Endothelial cell of hepatic sinusoid (primary cell): Measurements from ENCODE around the gene ELMO1.

Experiments
- in situ Hi-C: cut with HindIII; loops from 2 replicates; pipeline ENCODE4 v1.10.0; 2017; ENCODE audit warnings: low sequenced_read_pairs

ELMO1 gene

DNA sequence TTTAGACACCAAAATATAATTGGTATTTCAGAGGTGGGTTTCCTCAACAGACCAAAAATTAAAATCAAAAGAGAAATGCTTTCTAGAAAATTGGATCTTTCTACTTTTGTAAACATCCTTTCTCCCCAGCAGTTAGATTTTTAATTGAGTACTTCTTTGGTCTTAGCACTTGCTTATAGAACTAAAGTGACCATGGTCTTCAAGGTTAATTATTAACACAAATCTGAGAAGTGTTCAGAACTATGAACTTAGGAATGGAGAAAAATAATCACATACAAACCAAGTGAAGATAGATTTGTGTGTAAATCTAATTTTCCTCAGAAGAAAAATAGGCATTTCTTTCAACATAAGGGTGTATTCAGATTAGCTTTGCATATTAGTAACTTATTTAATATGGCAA lies 355.4 kb downstream of the ELMO1 start:
- in situ Hi-C loops: no loop called here

DNA sequence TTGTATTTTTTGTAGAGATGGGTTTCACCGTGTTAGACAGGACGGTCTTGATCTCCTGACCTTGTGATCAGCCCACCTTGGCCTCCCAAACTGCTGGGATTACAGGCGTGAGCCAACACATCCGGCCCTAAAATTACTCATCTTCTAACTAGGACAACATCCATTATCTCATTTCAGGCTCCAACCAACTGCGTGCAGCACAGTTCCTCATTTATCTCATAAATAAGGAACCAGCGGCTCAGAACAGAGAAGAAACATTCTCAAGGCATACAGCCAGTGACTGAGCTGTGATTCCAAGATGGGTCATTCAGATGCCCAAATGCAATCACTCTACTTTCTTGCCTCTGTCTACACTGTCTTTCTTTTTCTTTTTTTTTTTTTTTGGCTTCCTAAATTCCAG lies 356.1 kb downstream of the ELMO1 start:
- in situ Hi-C loops: no loop called here

DNA sequence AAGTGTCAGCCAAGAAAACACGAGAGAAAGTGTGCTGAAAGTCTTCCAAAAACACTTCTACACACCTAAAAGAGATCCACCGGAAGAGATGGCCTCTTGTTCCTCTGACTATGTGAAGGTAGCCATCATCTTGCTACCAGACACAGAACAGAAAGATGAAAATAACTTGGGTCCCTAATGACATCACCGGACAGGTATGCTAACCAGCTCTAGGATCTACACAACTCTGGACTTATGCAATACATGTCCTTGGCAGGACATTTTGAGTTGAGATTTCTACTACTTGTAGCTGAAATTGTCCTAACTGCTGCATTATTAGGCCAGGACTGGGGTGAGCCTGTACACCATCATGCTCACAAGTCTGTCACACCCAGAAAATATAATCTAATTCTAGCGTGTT lies 358.7 kb downstream of the ELMO1 start:
- in situ Hi-C loops: no loop called here

DNA sequence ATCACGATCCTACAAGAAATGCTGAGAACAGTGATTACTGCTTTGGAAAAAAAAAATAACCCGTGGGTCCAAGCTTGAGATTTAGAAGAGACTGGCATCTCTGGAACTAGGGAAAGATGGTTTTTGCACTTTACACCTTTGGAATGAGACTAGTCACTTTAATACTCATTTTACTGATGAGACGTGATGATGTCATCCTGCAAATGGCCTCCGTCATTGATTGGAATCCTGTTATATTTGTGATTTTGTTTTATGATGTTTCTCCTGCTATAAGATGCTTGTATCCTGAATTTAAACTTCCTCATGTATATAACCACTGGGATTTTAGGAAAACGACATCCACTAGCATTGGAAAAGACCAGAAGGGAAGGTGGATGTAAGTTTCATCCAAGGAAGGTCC lies 363.1 kb downstream of the ELMO1 start:
- in situ Hi-C loops: no loop called here

DNA sequence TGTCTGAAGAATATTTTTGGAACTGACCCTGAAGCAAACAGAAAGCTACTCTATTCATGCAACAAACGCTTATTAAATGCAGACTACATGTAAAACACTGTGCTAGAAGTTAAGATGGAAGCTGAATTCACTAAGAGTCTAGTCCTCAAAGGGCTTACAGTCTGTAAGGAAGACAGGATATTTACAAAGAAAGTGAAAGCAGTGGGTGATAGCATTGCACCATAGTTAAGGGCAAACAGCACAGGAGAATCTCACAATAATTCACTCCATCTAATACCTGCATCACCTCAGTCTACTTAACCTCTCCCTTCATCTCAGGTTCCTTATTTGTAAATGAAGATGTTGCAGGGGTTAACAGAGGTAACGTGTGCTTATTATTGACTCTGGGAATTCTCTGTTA lies 364.4 kb downstream of the ELMO1 start:
- in situ Hi-C loops: no loop called here

DNA sequence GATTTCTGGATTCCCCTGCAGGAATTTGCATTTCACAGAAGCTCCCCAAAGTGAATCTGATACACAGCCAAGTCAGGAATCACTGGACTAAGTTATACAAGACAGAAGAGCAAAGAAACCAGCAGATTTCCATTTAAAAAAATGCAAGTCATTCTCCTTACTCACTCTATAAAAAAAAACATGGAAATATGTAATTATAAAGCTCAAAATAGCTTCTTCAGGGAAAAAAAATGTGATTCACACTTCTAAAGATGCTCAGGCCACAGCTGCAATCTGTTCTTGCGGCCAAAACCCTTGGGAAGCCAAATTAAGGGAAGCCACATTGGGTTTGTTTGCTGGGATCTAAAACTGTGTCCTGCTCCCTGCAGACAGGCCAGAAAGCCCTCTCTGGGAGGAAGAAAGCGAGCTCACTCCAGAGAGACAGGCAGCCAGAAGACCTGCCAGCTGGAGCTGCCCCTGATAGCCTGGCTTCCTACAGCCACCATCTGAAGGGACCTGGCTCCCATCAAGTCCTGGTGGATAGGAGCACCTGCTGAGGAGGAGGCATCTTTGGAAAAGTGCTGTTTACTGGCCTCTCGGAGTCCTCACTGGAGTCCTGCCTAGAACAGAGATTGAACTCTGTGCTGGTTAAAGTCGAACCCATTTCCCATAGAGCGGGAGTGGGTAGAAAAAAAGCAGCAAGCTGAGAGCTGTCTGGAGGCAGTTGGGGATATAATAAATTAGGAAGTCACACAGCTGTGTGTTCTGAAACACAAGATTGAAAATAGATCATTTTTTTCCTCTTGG lies 365.2 kb downstream of the ELMO1 start:
- in situ Hi-C loops: no loop called here

DNA sequence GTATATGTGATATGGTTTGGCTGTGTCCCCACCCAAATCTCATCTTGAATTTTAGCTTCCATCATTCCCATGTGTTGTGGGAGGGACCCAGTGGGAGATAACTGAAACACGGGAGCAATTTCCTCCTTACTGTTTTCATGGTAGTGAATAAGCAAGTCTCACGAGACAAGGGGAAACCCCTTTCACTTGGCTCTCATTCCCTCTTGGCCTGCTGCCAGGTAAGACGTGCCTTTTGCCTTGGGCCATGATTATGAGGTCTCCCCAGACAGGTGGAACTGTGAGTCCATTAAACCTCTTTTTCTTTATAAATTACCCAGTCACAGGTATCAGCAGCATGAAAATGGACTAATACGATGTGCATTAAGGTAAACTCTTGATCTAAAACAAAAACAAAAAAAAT lies 367.2 kb downstream of the ELMO1 start:
- in situ Hi-C loops: no loop called here

DNA sequence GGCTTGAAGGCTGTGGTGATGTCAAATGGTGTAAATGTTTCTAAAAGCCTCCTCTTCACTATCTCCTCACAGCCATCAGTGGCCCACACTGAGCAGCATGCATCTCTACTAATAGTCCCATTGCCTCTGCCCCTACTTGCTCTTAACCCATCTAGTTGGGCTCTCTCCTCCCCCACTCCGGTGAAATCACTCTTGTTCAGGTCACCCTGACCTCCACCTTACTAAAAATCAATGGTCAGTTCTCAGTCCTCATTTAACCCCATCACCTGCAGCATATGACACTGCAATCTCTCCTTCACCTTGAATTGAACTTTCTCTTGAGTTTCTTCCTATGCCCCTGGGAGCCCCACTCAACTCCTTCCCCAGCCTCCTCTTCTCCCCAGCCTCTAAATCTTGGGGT lies 369.2 kb downstream of the ELMO1 start:
- in situ Hi-C loops: no loop called here

DNA sequence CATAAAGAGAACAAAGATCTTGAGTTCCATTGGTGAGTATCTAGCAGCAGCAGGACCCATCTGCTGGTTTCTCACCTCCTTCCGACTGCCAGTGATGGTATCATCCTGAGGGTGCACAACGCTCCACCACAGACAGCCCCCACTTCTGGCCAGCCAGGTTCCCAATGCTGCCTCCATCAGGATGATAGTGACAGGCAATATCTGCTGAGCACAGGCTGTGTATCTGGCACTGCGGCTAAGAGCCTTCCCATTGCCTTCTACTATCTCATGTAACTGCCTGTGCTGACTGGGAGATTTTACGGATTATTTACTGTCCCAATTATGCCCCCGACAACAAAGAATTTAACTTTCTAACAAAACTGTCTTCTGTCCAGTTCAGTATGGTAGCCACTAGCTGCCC lies 372.0 kb downstream of the ELMO1 start:
- in situ Hi-C loops: no loop called here

DNA sequence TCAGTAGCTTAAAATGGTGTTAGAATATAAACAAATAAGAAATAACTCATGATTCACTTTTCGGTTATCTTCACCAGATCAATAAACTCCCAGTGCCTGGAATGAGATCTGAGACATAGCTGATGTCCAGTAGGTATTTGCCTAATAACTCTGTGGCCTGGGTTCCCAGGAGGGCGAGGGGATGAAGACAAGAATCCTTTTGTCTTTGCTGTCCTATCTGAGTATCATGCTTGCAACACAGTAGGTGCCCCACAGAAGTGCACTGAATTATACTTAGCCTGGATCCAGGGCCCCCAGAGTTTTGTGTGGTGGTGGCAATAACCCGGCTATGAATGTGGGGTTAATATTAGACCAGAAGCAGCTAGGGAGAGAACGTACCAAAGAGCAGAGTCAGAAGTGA lies 374.3 kb downstream of the ELMO1 start:
- in situ Hi-C loops: no loop called here

DNA sequence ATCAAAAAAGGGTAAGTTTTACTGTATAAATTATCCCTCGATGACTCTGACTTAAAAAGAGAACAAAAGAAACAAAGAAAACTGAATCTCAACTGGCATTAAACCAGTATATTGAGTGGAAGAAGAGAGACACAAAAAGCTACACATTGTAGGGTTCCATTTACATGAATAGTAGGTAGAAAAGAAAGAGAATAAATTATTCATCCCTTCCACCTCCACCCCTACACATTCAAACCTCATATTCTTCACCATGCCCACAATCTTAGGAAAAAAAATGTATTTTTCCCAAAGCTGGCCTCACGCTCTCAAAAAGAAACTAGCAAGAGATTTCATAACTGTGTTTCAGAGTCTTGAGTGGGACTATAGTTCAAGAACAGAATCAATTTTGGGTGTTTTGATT lies 377.5 kb downstream of the ELMO1 start:
- in situ Hi-C loops: no loop called here

DNA sequence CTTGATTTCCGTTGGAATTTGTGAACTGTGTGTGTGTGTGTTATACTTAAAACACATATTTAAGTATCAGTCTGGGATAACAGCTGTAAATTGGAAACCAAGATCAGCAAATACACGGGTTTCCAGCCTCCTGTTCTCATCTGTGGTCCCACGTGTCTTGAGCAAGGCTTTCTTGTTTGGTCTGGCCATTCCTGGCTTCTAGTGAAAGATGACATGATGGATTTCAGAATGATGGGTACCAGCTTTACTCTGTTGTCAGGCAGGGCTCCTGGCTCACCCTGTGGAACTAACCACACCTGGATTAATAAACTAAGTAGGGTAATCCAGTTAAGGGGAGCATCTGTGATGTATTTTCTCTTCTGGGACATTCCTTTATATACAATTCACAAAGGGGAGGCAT lies 378.2 kb downstream of the ELMO1 start:
- in situ Hi-C loops: no loop called here

DNA sequence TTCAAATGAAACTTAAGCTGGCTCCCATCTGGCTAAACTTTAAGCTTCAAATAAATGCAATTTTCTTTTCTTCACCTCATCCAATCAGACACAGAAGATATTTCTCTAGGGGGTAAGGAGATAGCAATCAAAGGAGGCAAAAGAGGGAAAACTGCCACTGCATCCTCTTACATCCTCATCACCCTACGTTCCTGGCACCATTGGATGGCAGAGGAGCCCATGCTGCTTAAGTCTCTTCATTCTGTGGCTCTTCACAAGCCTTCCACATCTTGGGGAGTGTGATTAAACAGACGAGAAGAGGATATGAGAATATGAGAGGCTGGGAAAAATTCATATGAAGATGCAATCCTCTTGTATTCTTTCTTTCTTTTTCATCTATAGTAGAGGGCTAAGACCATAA lies 378.6 kb downstream of the ELMO1 start:
- in situ Hi-C loops: no loop called here

DNA sequence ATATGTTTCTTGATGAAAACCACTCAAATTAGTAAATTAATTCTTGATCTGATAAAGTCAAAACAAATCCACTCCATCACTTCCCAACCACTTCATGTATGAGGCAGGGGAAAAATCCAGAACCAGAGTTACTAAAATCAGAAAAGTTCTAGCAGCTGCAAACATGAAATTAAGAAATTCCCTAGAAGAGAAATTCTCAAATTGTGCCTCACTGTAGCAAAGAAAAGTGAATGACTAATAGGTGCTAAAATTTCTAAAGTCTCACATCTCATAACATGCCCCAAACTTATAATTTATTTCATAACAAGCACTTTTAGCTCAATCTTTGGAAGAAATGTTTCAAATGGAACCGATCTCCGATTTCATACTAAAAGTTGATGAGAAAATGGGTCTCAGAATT lies 379.3 kb downstream of the ELMO1 start:
- in situ Hi-C loops: no loop called here

DNA sequence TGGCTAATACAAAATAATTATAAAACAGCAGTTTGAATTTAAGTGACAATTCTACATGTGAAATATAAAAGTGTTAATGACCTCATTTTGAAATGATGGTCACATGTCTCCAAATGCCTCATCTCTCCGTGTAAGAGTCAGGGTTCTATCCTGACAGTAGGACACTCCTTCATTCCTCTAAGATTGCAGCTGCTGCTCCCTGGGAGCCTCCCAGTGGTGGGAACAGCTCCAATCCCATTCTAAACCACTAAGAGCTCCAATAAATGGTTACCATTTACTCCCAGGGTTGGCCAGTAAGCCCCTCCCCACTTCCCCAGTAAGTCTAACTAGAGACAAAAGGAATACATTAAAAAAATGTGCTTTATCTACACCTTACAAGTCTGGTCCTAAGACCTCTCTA lies 379.8 kb downstream of the ELMO1 start:
- in situ Hi-C loops: no loop called here

DNA sequence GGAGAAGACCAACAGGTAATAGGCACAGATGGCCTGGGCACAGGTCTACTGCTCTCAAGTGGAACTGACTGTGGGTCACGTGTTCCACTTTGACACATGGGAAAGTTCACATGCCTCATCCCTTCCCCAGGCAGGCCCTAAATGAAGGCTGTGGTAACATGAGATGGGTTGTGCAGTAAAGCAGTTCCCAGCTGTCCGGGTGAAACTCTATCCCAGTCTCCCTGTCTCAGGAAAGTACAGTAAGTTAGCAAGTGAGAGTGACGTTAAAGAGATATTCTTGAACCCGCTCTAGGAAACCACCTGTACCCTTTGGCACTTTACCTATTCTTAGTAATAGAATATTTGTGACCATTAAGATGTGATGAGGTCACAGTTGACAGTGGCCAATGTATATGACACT lies 380.6 kb downstream of the ELMO1 start:
- in situ Hi-C loops: no loop called here

DNA sequence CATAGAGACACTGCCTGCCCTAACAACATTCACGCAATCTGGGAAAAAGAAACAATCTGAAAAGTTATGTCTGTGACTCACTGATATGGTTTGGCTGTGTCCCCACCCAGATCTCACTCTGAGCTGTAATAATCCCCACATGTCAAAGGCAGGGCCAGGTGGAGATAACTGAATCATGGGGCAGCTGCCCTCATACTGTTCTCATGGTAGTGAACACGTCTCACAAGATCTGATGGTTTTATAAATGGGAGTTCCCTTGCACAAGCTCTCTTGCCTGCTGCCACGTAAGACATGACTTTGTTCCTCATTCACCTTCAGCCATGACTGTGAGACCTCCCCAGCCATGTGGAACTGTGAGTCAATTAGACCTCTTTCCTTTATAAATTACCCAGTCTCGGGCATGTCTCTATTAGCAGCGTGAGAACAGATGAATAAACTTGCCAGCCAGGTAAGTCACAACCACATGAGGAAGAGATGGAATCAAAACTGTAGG lies 382.8 kb downstream of the ELMO1 start:
- in situ Hi-C loops: no loop called here

DNA sequence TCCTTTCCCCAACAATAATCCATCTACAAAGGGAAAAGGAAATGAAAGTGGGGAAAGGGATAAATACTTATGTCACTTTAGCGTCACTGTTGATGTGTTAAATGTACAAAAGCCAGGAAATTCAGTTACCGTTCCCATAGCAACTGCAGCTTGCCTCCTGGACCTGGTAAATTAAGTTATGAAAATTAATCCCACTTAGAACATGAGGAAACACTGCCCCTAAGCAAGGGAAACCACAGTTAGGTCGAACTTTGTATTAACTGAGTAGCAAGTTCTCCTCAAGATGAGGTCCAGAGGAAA lies 386.2 kb downstream of the ELMO1 start:
- in situ Hi-C loops: no loop called here

DNA sequence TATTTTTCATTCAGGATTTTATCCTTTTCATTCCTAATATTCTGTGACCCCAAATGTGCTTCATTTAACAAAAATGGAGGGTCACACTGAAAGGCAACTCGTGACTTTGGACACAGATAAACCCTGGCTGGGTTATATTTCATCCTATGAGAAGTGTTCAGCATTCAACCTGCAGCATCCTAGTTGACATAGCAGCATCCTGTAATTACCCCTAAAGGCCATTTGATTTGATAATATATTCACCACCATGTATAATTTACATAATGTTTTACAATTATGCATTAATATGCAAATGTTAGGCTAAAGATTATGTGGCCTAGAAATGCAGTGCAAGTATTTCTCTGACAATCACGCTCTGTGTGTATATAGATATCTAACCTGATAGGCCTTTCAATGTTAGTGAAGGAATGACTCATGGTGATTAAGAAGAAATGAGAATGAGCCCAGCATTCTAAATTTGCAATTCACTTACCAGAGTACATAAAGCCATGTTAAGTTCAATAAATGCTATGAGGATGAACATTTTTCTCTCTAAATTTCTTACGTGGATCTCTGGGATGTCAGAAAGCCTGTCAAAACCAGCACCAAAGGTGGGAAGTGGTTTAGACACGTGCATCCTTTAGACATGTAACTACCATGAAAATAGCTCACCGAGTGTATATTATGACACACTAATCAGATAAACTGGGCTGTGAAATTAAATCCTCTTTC lies 386.7 kb downstream of the ELMO1 start:
- in situ Hi-C loops: no loop called here

DNA sequence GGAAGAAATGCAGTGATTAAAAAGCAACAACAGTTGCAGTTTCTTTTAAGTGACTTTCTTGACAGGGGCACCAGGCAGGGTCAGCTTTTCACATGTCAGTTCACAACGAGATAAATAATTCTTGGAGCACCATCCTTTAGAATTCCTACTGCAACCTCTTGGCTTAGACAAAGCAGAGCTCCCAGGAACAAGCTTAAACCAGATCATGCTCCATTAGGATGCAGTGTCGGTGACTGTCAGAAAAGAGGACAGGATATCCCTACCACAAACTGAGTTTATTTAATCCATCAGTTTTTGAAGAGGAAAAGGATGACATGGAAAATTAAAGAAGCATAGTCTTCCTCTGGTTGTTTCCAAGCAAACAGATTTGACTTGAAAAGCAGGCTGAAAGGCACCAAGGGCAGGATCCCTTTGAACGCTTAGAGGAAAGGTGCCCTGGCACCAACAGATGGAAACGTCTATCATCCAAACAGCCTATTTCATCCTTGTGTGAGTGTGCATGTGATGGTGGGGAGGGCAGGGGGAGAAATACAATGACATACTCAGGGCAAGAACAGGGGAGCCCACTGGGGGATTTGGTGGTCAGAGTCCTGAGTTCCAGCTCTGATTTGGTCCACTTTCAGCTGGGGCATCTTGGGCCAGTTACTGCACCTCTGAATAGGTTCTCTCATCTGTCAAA lies 392.3 kb downstream of the ELMO1 start:
- in situ Hi-C loops: no loop called here

DNA sequence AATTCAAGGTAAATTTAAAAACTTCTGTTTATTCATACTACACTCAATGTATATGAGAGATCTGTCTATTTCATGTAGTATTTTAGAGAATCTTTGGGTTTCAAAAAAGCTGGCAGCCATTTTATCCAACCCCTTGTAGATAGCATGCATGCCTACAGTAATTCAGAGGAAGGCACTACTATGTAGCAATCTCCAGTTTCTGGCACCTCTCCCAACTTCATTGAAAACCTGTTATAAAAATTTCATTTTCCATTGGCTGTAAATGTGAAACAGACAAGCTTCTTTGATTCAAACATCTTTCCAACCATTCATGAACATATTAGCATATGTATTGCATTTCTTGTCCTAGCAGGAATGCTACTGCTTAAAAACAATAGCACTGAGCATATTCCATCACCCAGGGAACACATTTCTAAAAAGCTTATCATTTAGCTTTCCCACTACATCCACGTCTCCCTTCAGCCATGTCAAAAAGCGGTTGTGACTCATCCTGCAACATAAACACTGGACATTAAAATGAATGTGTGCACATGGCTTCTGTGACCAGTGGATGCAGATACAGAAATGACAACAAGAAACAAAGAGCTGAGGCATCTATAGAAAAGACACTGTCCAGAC lies 393.9 kb downstream of the ELMO1 start:
- in situ Hi-C loops: no loop called here

DNA sequence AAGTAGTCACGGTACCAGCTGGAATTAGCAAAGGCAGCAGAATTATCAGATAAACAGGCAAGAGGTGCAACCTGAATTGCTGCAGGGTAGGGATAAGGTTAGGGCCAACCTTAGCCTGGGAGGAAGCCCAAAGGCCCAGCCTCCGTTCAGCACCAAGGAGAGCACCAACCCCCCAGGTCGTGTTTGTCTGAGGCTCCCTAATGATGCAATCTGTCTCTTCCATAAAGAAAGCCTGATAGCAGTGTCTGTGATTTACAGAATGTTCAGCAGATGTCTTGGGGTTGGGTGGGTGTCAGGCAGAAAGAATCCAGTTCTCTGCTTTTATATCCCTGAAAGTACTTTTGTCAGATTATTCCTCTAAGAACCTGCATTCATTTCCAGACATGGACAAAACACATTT lies 396.0 kb downstream of the ELMO1 start:
- in situ Hi-C loops: no loop called here
